Small intestine (tissue), 7 donors: ENCODE results near the gene TLL1. TPM values are rescaled to one million over a fixed set of nuclear protein-coding genes. Genes with fewer than 3 reads are reported as not detected.

Experiments
- DNase-seq, 2 donors: peaks; one replicate each; pipeline versions ENCODE4 v3.0.0 to v3.0.0-alpha.2; 2013
- FAIRE-seq: peaks from 2 replicates; lab custom pipeline; 2012; peaks lifted over from hg19 to GRCh38; lab: Jason Lieb, UNC
- H3K27ac ChIP-seq, 3 donors: one replicate each; pipeline ENCODE4 v1.5.1; 2013; ENCODE audit warnings: low read length in 2 of 3, mild to moderate bottlenecking in 2 of 3, control low read depth in 1 of 3, inconsistent platforms in 1 of 3, low read depth in 1 of 3, moderate library complexity in 1 of 3
- H3K27me3 ChIP-seq, 3 donors: one replicate each; pipeline ENCODE4 v1.6.1; 2013; ENCODE audit warnings: low read length in 3 of 3, inconsistent platforms in 1 of 3; ENCODE audit not compliant: control insufficient read depth in 3 of 3, insufficient read depth in 3 of 3
- H3K36me3 ChIP-seq, 3 donors: one replicate each; pipeline ENCODE4 v1.6.1; 2013; ENCODE audit warnings: low read length in 3 of 3, inconsistent platforms in 1 of 3, low read depth in 1 of 3, mild to moderate bottlenecking in 1 of 3, moderate library complexity in 1 of 3; ENCODE audit not compliant: control insufficient read depth in 3 of 3, insufficient read depth in 2 of 3
- H3K4me1 ChIP-seq, 3 donors: one replicate each; pipeline ENCODE4 v1.6.1; 2013; ENCODE audit warnings: low read length in 2 of 3, inconsistent platforms in 1 of 3, low read depth in 1 of 3, mild to moderate bottlenecking in 1 of 3, moderate library complexity in 1 of 3; ENCODE audit not compliant: control insufficient read depth in 3 of 3, insufficient read depth in 2 of 3
- H3K4me3 ChIP-seq, 3 donors: one replicate each; pipeline ENCODE4 v1.5.1; 2013; ENCODE audit warnings: low read length in 3 of 3, control low read depth in 1 of 3, inconsistent platforms in 1 of 3, low read depth in 1 of 3, mild to moderate bottlenecking in 1 of 3, moderate library complexity in 1 of 3
- H3K9me3 ChIP-seq, 2 donors: one replicate each; pipeline ENCODE4 v1.6.1; 2013; ENCODE audit warnings: low read depth in 1 of 2, low read length in 1 of 2; ENCODE audit not compliant: control insufficient read depth in 2 of 2, insufficient read depth in 1 of 2
- WGBS, 3 donors: extraction: QIAGEN DNeasy Blood & Tissue Kit; methylation state at CpG; one replicate each; pipeline ENCODE4 v1.1.7; 2013; 5-methylcytosine and 5-hydroxymethylcytosine counted together
- polyA plus RNA-seq, 4 donors: library from polyadenylated mRNA; stranded (reverse) in 3 of 4; unstranded in 1 of 4; fragments of 200-250 nt in 3 of 4; fragments of 120-200 nt in 1 of 4; gene quantifications; one replicate each; pipeline versions ENCODE4 v1.2.1 to v1.2.3, GENCODE V29; 2013
- donor health status: healthy with polysubstance abuse.
- donor health status: control.
- donor health status: control.
- donor health status: Bipolar disorder and iron deficiency.
- donor health status: healthy.

TLL1 gene
- polyA plus RNA-seq, 4 donors: 1.6 to 3.2 (median 1.9) TPM

DNA sequence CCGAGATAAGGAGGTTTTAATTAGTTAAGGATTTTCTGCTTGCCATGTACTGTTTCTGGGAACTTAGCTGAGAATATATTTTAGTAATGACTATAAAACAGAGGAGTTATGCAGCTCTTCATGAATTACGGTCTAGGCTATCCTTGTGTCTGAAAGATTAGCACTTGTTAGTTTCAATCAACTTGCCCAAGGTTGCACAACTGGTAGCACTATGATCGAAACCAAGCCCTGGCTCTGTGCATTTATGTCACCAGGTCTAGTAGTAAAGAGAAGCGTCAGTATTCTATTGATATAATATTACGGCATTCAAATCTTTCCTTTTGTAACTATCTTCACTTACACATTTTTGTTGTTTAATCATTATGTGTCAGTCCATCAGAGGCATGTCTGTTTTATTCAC is 176.0 kb downstream of the TLL1 start:
- H3K9me3 ChIP-seq: no peaks in the 10 kb centered on the region
- WGBS, 3 donors: 79 to 88% (median 82%) methylated on average over 5 of the region's 5 CpGs
- no peak for DNase-seq
- H3K36me3 ChIP-seq: no peaks in the 10 kb centered on the region
- no peak overlapping the region for H3K27ac ChIP-seq
- H3K4me3 ChIP-seq: no peak overlapping the region
- H3K4me1 ChIP-seq: no peaks in the 10 kb centered on the region
- FAIRE-seq: no peak
- H3K27me3 ChIP-seq: no peaks in the 10 kb centered on the region

DNA sequence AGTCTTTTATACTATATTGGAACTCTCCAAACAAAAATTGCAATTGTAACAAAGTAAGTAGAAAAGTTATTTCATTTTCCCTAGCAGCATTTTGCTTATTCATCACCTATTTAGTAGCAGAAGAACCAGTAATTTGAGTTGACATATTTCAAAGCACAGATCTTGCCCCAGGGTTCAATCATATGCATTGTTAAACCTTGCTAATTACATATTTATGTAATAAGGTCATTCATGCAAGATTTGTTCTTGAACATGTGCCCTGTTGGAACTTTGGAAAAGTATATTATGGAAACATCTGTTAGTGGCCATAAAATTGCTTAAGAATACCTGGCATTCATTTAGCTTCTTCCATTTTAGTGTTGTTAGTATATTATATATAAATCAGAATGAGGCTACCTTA is 191.7 kb downstream of the TLL1 start:
- Histone ChIP-seq H3K36me3 (no peaks in the 10 kb centered on the region), H3K4me3 (no peak overlapping the region), H3K27me3 (no peaks in the 10 kb centered on the region), H3K27ac (no peak overlapping the region), H3K4me1 (no peaks in the 10 kb centered on the region), H3K9me3 (no peaks in the 10 kb centered on the region)
- FAIRE-seq (no peak), DNase-seq (no peak)

DNA sequence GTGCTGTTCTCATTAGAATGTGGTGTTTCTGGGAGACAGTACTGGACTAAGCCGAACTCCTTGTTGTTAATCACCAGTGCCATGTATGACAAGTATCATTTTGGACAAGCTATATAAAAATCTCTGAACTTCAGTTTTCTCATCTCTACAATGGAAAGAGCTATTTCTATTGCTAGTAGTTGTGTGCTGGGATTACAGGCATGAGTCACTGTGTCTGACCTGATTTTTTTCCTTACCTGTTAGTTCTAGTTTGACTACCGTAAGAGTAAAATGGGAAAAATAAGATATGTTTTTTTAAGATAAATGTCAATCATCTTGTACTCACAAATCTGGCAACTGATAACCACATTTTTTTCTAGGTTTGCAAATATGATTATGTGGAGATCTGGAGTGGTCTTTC is 192.3 kb downstream of the TLL1 start:
- no peak for FAIRE-seq
- Histone ChIP-seq H3K4me1 (no peaks in the 10 kb centered on the region), H3K27ac (no peak overlapping the region), H3K27me3 (no peaks in the 10 kb centered on the region), H3K36me3 (no peaks in the 10 kb centered on the region), H3K9me3 (no peaks in the 10 kb centered on the region), H3K4me3 (no peak overlapping the region)
- WGBS, 3 donors: 89 to 97% (median 93%) methylated on average over 2 of the region's 2 CpGs
- no peak for DNase-seq

DNA sequence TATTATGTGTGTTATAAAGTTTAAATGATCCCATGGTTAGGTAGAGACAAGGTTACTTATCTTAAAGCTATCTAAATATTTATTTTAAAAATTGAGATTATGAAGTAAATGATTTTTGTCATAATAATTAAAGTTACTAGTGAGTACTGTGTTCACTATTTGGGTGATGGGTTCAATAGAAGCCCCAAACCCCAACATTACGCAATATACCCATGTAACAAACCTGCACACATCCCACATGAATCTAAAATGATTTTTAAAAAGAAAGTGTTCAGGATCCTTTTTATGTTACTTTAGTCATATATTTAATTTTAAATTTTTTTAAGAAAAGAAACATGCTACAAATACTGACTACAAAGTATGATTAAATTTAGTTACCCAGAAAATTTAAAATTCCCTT is 193.9 kb downstream of the TLL1 start:
- FAIRE-seq (no peak), DNase-seq (no peak)
- 93 to 100% (median 93%) methylated on average over 1 of the region's 1 CpG for WGBS, 3 donors
- H3K36me3 ChIP-seq: no peaks in the 10 kb centered on the region
- H3K27ac ChIP-seq: no peak overlapping the region
- no peaks in the 10 kb centered on the region for H3K4me1 ChIP-seq
- no peaks in the 10 kb centered on the region for H3K27me3 ChIP-seq
- H3K9me3 ChIP-seq: no peaks in the 10 kb centered on the region
- no peak overlapping the region for H3K4me3 ChIP-seq

DNA sequence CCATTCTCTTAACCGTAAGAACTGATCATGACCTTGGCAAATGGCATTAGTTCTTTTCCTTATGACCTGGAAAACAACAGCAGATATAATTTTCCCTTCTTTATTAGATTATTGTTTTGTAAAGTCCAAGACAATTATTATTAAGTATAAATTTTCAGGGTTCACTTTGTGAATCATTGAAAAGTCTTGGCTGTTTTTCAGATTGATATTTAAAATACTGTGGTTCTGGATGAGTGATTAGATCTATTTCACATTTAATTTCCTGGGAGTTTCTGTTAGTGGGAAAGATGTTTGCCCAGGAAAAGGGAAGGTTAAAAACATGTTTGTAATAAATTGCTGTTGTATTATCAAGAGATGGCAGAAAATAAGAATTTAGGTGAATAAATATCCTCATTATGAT is 194.9 kb downstream of the TLL1 start:
- Histone ChIP-seq H3K9me3 (no peaks in the 10 kb centered on the region), H3K4me1 (no peaks in the 10 kb centered on the region), H3K27ac (no peak overlapping the region), H3K4me3 (no peak overlapping the region), H3K27me3 (no peaks in the 10 kb centered on the region), H3K36me3 (no peaks in the 10 kb centered on the region)
- DNase-seq (no peak), FAIRE-seq (no peak)
- 17 to 47% (median 31%) methylated on average over 1 of the region's 1 CpG for WGBS, 3 donors

DNA sequence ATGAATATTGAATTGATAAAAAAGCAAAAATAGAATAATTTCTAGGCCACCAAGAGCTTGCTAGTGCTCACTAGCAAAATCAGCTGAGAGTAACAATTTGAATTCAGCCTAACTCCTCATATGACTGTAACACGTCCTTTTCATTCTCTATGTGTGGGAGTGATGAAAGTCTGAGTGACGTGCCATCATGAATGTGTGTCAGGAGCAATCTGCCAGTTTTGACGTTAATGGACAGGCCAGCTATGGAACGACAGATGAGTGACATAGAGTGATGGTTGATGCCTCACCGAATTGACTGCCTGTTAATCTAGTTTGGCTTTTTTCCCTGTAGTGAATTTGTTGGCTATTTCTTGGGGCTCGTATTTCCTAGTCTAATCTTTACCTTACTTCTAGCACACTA is 200.7 kb downstream of the TLL1 start:
- no peaks in the 10 kb centered on the region for H3K9me3 ChIP-seq
- WGBS, 3 donors: 85 to 89% (median 87%) methylated on average over 6 of the region's 6 CpGs
- no peak for FAIRE-seq

DNA sequence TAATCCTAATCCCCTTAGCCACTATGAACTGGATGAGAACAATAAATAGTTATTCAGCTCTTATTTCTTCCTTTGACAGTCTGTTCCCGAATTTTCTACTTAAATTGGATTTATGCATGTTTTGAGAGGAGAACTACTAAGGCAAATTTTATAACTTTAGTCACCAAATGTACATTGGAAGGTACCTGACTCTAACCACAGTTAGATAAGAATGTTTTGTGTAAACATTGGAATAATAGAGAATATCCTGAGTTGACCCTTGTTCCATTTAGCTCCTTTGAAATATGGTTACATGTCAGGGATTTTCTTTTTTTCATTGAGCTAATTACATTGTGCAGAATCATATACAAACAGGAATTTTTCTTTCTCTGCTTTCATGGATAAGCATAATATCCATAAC is 202.6 kb downstream of the TLL1 start:
- FAIRE-seq (no peak), DNase-seq (no peak)
- Histone ChIP-seq H3K4me1 (no peaks in the 10 kb centered on the region), H3K36me3 (no peaks in the 10 kb centered on the region), H3K4me3 (no peak overlapping the region), H3K9me3 (no peaks in the 10 kb centered on the region), H3K27ac (no peak overlapping the region), H3K27me3 (no peaks in the 10 kb centered on the region)
- 21 to 48% (median 31%) methylated on average over 1 of the region's 1 CpG for WGBS, 3 donors

More for the DNA sequence above, 200.7 kb downstream of the TLL1 start:
- H3K36me3 ChIP-seq: no peaks in the 10 kb centered on the region
- H3K4me1 ChIP-seq: no peaks in the 10 kb centered on the region
- no peaks in the 10 kb centered on the region for H3K27me3 ChIP-seq
- no peak for DNase-seq
- no peak overlapping the region for H3K4me3 ChIP-seq
- no peak overlapping the region for H3K27ac ChIP-seq

DNA sequence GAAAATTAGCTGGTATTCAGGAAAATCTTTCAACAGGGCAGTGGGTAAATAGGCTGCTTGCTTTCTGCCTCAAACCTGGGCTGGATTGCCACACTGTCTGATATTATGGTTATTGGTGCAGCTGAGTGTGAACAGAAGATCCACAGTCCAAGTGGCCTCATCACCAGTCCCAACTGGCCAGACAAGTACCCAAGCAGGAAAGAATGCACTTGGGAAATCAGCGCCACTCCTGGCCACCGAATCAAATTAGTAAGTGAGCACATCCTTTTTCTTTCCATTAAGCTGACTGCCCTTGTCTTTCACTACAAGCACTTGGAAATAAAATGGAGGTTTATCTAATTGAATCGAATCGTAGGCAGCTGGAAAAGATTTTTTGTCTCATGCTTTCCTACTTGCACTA is 204.7 kb downstream of the TLL1 start:
- no peak for FAIRE-seq
- H3K9me3 ChIP-seq: no peaks in the 10 kb centered on the region
- WGBS, 3 donors: 89 to 98% (median 98%) methylated on average over 4 of the region's 4 CpGs

DNA sequence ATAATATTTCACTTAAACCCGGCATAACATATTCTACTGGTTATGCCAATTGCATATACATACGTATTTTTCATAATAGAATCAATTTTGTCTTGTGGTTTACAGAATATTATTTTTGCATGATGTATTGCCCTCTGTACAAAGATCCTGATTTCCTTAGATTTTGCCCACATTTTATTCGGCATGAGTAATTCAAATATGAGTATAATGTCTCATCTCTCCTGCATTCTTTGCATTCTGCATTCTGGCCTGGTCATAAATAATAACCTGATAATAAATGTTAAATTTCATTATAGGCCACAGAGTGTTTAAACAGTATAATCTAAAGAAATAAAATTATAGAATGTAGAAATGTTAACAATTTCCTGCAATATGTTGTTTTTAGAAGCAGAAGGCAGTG is 205.3 kb downstream of the TLL1 start:
- 89 to 94% (median 93%) methylated on average over 3 of the region's 3 CpGs for WGBS, 3 donors
- Histone ChIP-seq H3K36me3 (no peaks in the 10 kb centered on the region), H3K4me1 (no peaks in the 10 kb centered on the region), H3K27me3 (no peaks in the 10 kb centered on the region), H3K9me3 (no peaks in the 10 kb centered on the region), H3K4me3 (no peak overlapping the region), H3K27ac (no peak overlapping the region)
- DNase-seq: no peak
- no peak for FAIRE-seq

More for the DNA sequence above, 204.7 kb downstream of the TLL1 start:
- Histone ChIP-seq H3K4me1 (no peaks in the 10 kb centered on the region), H3K27me3 (no peaks in the 10 kb centered on the region), H3K4me3 (no peak overlapping the region), H3K27ac (no peak overlapping the region), H3K36me3 (no peaks in the 10 kb centered on the region)
- no peak for DNase-seq
